HCT116 (cell line): ENCODE data around the gene ERFE. TPM values are rescaled to one million over a fixed set of nuclear protein-coding genes. Genes with fewer than 3 reads are reported as not detected.

ENCODE experiments used
- ATAC-seq: fragments of 200-7000 bp; cut with Tn5 transposase; 2 replicates; pipeline ENCODE4 v1.9.1; 2020; ENCODE audit warnings: mild to moderate bottlenecking, moderate library complexity
- BruUV-seq: library from RNA; stranded (reverse); fragments of 400-500 nt; replicated peaks from 2 replicates; lab custom pipeline; 2021; lab: Mats Ljungman, UMichigan
- CTCF ChIA-PET: fragments of 300-600 bp; sonication (Branson Sonifier 250); formaldehyde crosslinking; loops from one replicate; lab custom pipeline; 2021; ENCODE audit warnings: antibody characterized with exemption; lab: Charles Lee
- POLR2A ChIA-PET: fragments of 300-600, 350-600 bp; sonication (Branson Sonifier 250); formaldehyde crosslinking; loops from one replicate; lab custom pipeline; 2021; ENCODE audit warnings: antibody characterized with exemption; lab: Charles Lee
- RAD21 ChIA-PET, 2 experiments: fragments of 300-600 bp; sonication (Branson Sonifier 250); formaldehyde crosslinking; loops; one replicate each; lab custom pipeline; 2023; ENCODE audit warnings: low total read pairs in 2 of 2; ENCODE audit not compliant: uncharacterized antibody in 2 of 2, unreplicated experiment in 2 of 2, low non-redundant PET in 1 of 2; lab: Charles Lee
- DNase-seq: peaks from one replicate; pipeline ENCODE4 v3.0.0-alpha.2; 2010; ENCODE audit warnings: low read depth, low spot score
- H2AFZ ChIP-seq: fragments of 200-600 bp; shearing (Covaris generic), sonication (generic); 2 replicates; pipeline ENCODE4 v1.6.1; 2017; ENCODE audit warnings: low read depth, mixed run types, mixed read lengths, antibody characterized with exemption, low read length; ENCODE audit not compliant: poor library complexity, severe bottlenecking
- H3K27ac ChIP-seq: 2 replicates; pipeline ENCODE4 v1.5.1; 2012; ENCODE audit warnings: low read depth, low read length
- H3K27me3 ChIP-seq: fragments of 200-600 bp; sonication (generic); 2 replicates; pipeline ENCODE4 v1.6.1; 2016; ENCODE audit warnings: mixed run types, low read length, mixed read lengths; ENCODE audit not compliant: insufficient read depth
- H3K36me3 ChIP-seq, 2 experiments: fragments of 200-500 bp in 1 of 2; fragments of 200-600 bp in 1 of 2; sonication (Bioruptor generic) in 1 of 2; sonication (generic) in 1 of 2; 2 replicates each; pipeline versions ENCODE4 v1.5.1 to v1.6.1; 2014 to 2016; ENCODE audit warnings: low read length in 2 of 2, inconsistent platforms in 1 of 2, mixed read lengths in 1 of 2, mixed run types in 1 of 2; ENCODE audit not compliant: insufficient read depth in 2 of 2, control insufficient read depth in 1 of 2
- H3K4me1 ChIP-seq, 2 experiments: fragments of 200-600 bp in 1 of 2; sonication (generic) in 1 of 2; 2 replicates each; pipeline versions ENCODE4 v1.5.1 to v1.6.1; 2012 to 2017; ENCODE audit warnings: low read length in 2 of 2, inconsistent platforms in 1 of 2, mild to moderate bottlenecking in 1 of 2, mixed read lengths in 1 of 2, mixed run types in 1 of 2, moderate library complexity in 1 of 2; ENCODE audit not compliant: insufficient read depth in 2 of 2, control insufficient read depth in 1 of 2
- H3K4me2 ChIP-seq: fragments of 200-600 bp; sonication (generic); 2 replicates; pipeline ENCODE4 v1.6.1; 2017; ENCODE audit warnings: mixed run types, low read length, mixed read lengths
- H3K4me3 ChIP-seq, 2 experiments: fragments of 200-600 bp in 1 of 2; sonication (generic) in 1 of 2; replicated peaks in 1 of 2; 2 replicates each; pipeline ENCODE4 v1.5.1; 2011 to 2016; ENCODE audit warnings: low read length in 2 of 2, control low read depth in 1 of 2, low read depth in 1 of 2, mild to moderate bottlenecking in 1 of 2, mixed read lengths in 1 of 2, mixed run types in 1 of 2
- H3K79me2 ChIP-seq: fragments of 200-600 bp; sonication (generic); 2 replicates; pipeline ENCODE4 v1.6.1; 2017; ENCODE audit warnings: mild to moderate bottlenecking, mixed run types, low read length, moderate library complexity, mixed read lengths; ENCODE audit not compliant: insufficient read depth
- H3K9ac ChIP-seq: fragments of 200-600 bp; sonication (generic); 2 replicates; pipeline ENCODE4 v1.6.1; 2016; ENCODE audit warnings: low read length, mixed read lengths
- H3K9me2 ChIP-seq: fragments of 200-600 bp; sonication (generic), shearing (Covaris generic); 2 replicates; pipeline ENCODE4 v1.6.1; 2017; ENCODE audit warnings: mixed run types, mild to moderate bottlenecking, moderate library complexity; ENCODE audit not compliant: insufficient read depth
- H3K9me3 ChIP-seq, 2 experiments: fragments of 200-500 bp in 1 of 2; fragments of 200-600 bp in 1 of 2; sonication (Bioruptor generic) in 1 of 2; sonication (generic) in 1 of 2; 2 replicates each; pipeline ENCODE4 v1.6.1; 2014 to 2017; ENCODE audit warnings: low read length in 2 of 2, mixed read lengths in 2 of 2, inconsistent platforms in 1 of 2, low read depth in 1 of 2, mild to moderate bottlenecking in 1 of 2, mixed run types in 1 of 2, moderate library complexity in 1 of 2; ENCODE audit not compliant: control insufficient read depth in 1 of 2, insufficient read depth in 1 of 2
- H4K20me1 ChIP-seq: fragments of 200-600 bp; sonication (generic), shearing (Covaris generic); 2 replicates; pipeline ENCODE4 v1.6.1; 2017; ENCODE audit warnings: mixed run types, mild to moderate bottlenecking, moderate library complexity; ENCODE audit not compliant: insufficient read depth
- CEBPB ChIP-seq: IDR thresholded peaks from 2 replicates; pipeline ENCODE4 v1.6.1; 2012; ENCODE audit warnings: low read depth
- ELF1 ChIP-seq: IDR thresholded peaks from 2 replicates; pipeline ENCODE4 v1.6.1; 2012; ENCODE audit warnings: low read depth, borderline replicate concordance
- EZH2phosphoT487 ChIP-seq: fragments of 200-600 bp; IDR thresholded peaks from 2 replicates; pipeline ENCODE4 v1.6.1; 2018; ENCODE audit warnings: antibody characterized with exemption, borderline replicate concordance
- FOSL1 ChIP-seq: IDR thresholded peaks from 2 replicates; pipeline ENCODE4 v1.6.1; 2012; ENCODE audit warnings: low read depth
- JUND ChIP-seq: IDR thresholded peaks from 2 replicates; pipeline ENCODE4 v1.6.1; 2012
- POLR2AphosphoS5 ChIP-seq: IDR thresholded peaks from 2 replicates; pipeline ENCODE4 v1.6.1; 2011; ENCODE audit warnings: mild to moderate bottlenecking, low read depth, low read length, moderate library complexity
- RAD21 ChIP-seq: IDR thresholded peaks from 2 replicates; pipeline ENCODE4 v1.6.1; 2012; ENCODE audit warnings: low read depth, mild to moderate bottlenecking
- SIN3A ChIP-seq: IDR thresholded peaks from 2 replicates; pipeline ENCODE4 v1.6.1; 2012; ENCODE audit warnings: low read depth
- SP1 ChIP-seq: IDR thresholded peaks from 2 replicates; pipeline ENCODE4 v1.6.1; 2012; ENCODE audit warnings: low read depth
- SRF ChIP-seq: IDR thresholded peaks from 2 replicates; pipeline ENCODE4 v1.6.1; 2012; ENCODE audit warnings: low read depth
- TCF7L2 ChIP-seq: IDR thresholded peaks from 2 replicates; pipeline ENCODE4 v1.7.0; 2011; ENCODE audit warnings: borderline replicate concordance, inconsistent platforms; ENCODE audit not compliant: insufficient read depth, insufficient read length; ENCODE audit errors: extremely low read depth
- ZFX ChIP-seq: fragments of 450-650 bp; IDR thresholded peaks from 2 replicates; pipeline ENCODE4 v1.6.1; 2017
- ZNF274 ChIP-seq: fragments of 200-500 bp; sonication (Bioruptor generic); IDR thresholded peaks from 2 replicates; pipeline ENCODE4 v1.6.1; 2014; ENCODE audit warnings: mild to moderate bottlenecking, low read depth, low read length, inconsistent platforms
- intact Hi-C: fragments of 100-400 bp; cut with micrococcal nuclease; formaldehyde crosslinking; loops from 2 replicates; pipeline ENCODE4 v1.10.0; 2022
- total RNA-seq: library from RNA; stranded (reverse); gene quantifications from one replicate; pipeline ENCODE4 v1.2.1, GENCODE V29; 2021; ENCODE audit not compliant: unreplicated experiment
- TF ChIP-seq, protein P1 (sequence below): IDR thresholded peaks from 2 replicates; pipeline ENCODE4 v1.6.1; 2012; ENCODE audit warnings: low read depth
- TF ChIP-seq, protein P2 (sequence below): IDR thresholded peaks from 2 replicates; pipeline ENCODE4 v1.6.1; 2012

Gene ERFE
- total RNA-seq, 1 experiment from 2014 or later = 17.3 TPM

DNA sequence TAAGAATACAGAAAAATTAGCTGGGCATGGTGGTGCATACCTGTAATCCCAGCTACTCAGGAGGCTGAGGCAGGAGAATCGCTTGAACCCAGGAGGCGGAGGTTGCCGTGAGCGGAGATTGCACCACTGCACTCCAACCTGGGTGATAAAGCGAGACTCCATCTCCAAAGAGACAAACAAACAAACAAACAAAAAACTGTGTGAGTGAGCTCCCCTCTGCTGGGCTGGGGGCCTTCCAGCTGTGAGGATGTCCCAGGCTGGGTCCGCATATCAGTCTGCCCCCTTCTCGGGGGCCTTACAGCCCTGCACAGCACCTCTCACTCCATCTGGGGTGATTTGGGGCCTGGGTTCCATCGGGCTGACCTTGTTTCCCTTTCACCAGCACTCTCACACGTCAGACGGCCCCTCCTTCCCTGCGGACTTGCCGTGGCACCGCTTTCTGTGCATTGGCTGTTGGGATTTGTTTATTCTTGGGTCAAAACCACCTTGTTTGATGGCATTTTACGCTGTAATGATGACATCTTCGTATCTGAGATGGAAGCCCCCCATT lies 23.1 kb upstream of the ERFE start:
- Histone ChIP-seq H3K9ac (no peak overlapping the region), H3K4me2 (no peak overlapping the region), H3K27me3 (no peaks in the 10 kb centered on the region), H3K27ac (no peak overlapping the region), H3K79me2 (no peaks in the 10 kb centered on the region), H3K9me3 (no peaks in the 10 kb centered on the region), H4K20me1 (no peaks in the 10 kb centered on the region), H2AFZ (no peak overlapping the region), H3K9me2 (no peaks in the 10 kb centered on the region), H3K4me3 (no peak overlapping the region), H3K4me1 (peaks cover 20 to 25% of the 10 kb centered on the region in 2 experiments), H3K36me3 (no peaks in the 10 kb centered on the region)
- CTCF ChIA-PET = interaction anchor here (0.5 kb wide), 1 partner anchor 623 kb away, joined by 3 read pairs; no protein-coding TSS in a partner anchor
- ATAC-seq (no peak), DNase-seq (no peak)
- TF ChIP-seq TCF7L2 = no peak
- TF ChIP-seq, protein P1, sequence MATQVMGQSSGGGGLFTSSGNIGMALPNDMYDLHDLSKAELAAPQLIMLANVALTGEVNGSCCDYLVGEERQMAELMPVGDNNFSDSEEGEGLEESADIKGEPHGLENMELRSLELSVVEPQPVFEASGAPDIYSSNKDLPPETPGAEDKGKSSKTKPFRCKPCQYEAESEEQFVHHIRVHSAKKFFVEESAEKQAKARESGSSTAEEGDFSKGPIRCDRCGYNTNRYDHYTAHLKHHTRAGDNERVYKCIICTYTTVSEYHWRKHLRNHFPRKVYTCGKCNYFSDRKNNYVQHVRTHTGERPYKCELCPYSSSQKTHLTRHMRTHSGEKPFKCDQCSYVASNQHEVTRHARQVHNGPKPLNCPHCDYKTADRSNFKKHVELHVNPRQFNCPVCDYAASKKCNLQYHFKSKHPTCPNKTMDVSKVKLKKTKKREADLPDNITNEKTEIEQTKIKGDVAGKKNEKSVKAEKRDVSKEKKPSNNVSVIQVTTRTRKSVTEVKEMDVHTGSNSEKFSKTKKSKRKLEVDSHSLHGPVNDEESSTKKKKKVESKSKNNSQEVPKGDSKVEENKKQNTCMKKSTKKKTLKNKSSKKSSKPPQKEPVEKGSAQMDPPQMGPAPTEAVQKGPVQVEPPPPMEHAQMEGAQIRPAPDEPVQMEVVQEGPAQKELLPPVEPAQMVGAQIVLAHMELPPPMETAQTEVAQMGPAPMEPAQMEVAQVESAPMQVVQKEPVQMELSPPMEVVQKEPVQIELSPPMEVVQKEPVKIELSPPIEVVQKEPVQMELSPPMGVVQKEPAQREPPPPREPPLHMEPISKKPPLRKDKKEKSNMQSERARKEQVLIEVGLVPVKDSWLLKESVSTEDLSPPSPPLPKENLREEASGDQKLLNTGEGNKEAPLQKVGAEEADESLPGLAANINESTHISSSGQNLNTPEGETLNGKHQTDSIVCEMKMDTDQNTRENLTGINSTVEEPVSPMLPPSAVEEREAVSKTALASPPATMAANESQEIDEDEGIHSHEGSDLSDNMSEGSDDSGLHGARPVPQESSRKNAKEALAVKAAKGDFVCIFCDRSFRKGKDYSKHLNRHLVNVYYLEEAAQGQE = no peak
- RAD21 ChIA-PET = no interaction called here
- intact Hi-C loops = no loop called here
- no TSS peak for BruUV-seq
- POLR2A ChIA-PET = no interaction called here

DNA sequence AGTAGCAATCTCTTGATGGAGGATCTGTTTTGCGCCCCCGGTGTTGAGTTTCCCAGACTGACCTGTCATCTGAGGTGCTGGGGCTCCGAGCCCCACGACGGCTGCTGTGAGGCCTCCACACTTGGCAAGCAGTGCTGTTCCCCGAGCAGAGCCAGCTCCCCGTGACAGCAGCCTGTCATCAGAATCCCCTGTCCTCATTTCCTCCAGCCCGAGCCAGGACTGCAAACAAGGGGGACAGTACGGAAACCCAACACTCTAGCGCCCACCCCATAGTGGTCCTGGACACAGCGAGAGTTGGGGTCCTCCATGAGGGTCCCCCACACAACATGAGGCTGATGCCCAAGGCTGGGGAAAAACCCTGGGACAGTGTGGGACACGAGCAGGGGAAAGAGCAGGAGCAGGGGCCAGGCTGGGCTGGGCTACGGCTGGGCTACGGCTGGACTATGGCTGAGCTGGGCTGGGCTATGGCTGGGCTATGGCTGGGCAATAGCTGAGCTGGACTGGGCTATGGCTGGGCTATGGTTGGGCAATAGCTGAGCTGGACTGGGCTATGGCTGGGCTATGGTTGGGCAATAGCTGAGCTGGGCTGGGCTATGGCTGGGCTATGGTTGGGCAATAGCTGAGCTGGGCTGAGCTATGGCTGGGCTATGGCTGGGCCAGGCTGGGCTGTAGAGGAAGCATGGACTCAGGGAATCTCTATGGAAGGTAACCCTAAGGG lies 21.8 kb upstream of the ERFE start:
- no peak overlapping the region for H2AFZ ChIP-seq
- DNase-seq (no peak), ATAC-seq (no peak)
- no peak overlapping the region for H3K4me2 ChIP-seq
- no peaks in the 10 kb centered on the region for H3K27me3 ChIP-seq
- H4K20me1 ChIP-seq = no peaks in the 10 kb centered on the region
- no TSS peak for BruUV-seq
- no peaks in the 10 kb centered on the region for H3K79me2 ChIP-seq
- H3K4me3 ChIP-seq = no peak overlapping the region
- H3K36me3 ChIP-seq = no peaks in the 10 kb centered on the region
- no peaks in the 10 kb centered on the region for H3K9me2 ChIP-seq
- H3K4me1 ChIP-seq = peaks cover 27 to 36% of the 10 kb centered on the region in 2 experiments
- RAD21 ChIA-PET = no interaction called here
- intact Hi-C loops = no loop called here
- H3K9me3 ChIP-seq = no peaks in the 10 kb centered on the region
- H3K9ac ChIP-seq = no peak overlapping the region
- H3K27ac ChIP-seq = no peak overlapping the region
- POLR2A ChIA-PET = no interaction called here
- CTCF ChIA-PET = no interaction called here
- TF ChIP-seq JUND = no peak
- TF ChIP-seq CEBPB = no peak
- no peak for TF ChIP-seq EZH2phosphoT487
- TF ChIP-seq SIN3A = no peak
- no peak for TF ChIP-seq SRF
- TF ChIP-seq SP1 = no peak
- TF ChIP-seq ZNF274 = no peak
- no peak for TF ChIP-seq ZFX
- TF ChIP-seq RAD21 = no peak
- no peak for TF ChIP-seq ELF1
- TF ChIP-seq, protein P2, sequence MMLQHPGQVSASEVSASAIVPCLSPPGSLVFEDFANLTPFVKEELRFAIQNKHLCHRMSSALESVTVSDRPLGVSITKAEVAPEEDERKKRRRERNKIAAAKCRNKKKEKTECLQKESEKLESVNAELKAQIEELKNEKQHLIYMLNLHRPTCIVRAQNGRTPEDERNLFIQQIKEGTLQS = no peak
- no peak for TF ChIP-seq POLR2AphosphoS5
- TF ChIP-seq FOSL1 = no peak
